PC-9 (cell line): ENCODE results near the gene HOXA9. TPM values are rescaled to one million over a fixed set of nuclear protein-coding genes. Genes with fewer than 3 reads are reported as not detected.
A peak's percentile ranks its signal among the peaks of the same experiment; 100 is the strongest.

Source experiments
- BruUV-seq: library from RNA; stranded (reverse); fragments of 400-500 nt; replicated peaks from 2 replicates; lab custom pipeline; 2021; lab: Mats Ljungman, UMichigan
- CTCF ChIA-PET: fragments of 300-600 bp; sonication (Branson Sonifier 250); formaldehyde crosslinking; loops from one replicate; lab custom pipeline; 2022; ENCODE audit warnings: antibody characterized with exemption; lab: Charles Lee
- POLR2A ChIA-PET: fragments of 300-600 bp; sonication (Branson Sonifier 250); formaldehyde crosslinking; loops from one replicate; lab custom pipeline; 2022; ENCODE audit warnings: antibody characterized with exemption; ENCODE audit not compliant: unreplicated experiment; lab: Charles Lee
- DNase-seq, 2 experiments: peaks; one replicate each; pipeline versions ENCODE4 v3.0.0 to v3.0.0-alpha.2; 2015 to 2022; ENCODE audit warnings: mixed read lengths in 1 of 2
- H2AFZ ChIP-seq: fragments of 200-600 bp; sonication (generic); 2 replicates; pipeline ENCODE4 v1.8.1; 2017; ENCODE audit warnings: antibody characterized with exemption
- H3F3A ChIP-seq: fragments of 200-600 bp; sonication (generic); 2 replicates; pipeline ENCODE4 v1.8.1; 2017; ENCODE audit warnings: antibody characterized with exemption, mild to moderate bottlenecking, low read depth; ENCODE audit not compliant: insufficient read depth
- H3K27ac ChIP-seq: fragments of 200-600 bp; sonication (generic); 2 replicates; pipeline ENCODE4 v1.6.1; 2016; ENCODE audit warnings: mixed run types
- H3K27me3 ChIP-seq: fragments of 200-600 bp; sonication (generic); 2 replicates; pipeline ENCODE4 v1.6.1; 2016; ENCODE audit warnings: low read depth, mixed run types; ENCODE audit not compliant: insufficient read depth
- H3K36me3 ChIP-seq: fragments of 200-600 bp; sonication (generic); 2 replicates; pipeline ENCODE4 v1.6.1; 2016; ENCODE audit warnings: low read depth, mixed run types
- H3K4me1 ChIP-seq: fragments of 200-600 bp; sonication (generic); replicated peaks from 2 replicates; pipeline ENCODE4 v1.6.1; 2016; ENCODE audit warnings: mixed run types; ENCODE audit not compliant: insufficient read depth
- H3K4me2 ChIP-seq: fragments of 200-600 bp; sonication (generic); 2 replicates; pipeline ENCODE4 v1.6.1; 2017; ENCODE audit warnings: mixed run types
- H3K4me3 ChIP-seq: fragments of 200-600 bp; sonication (generic); 2 replicates; pipeline ENCODE4 v1.6.1; 2016; ENCODE audit warnings: mixed run types
- H3K79me2 ChIP-seq: fragments of 200-600 bp; sonication (generic); 2 replicates; pipeline ENCODE4 v1.6.1; 2017; ENCODE audit warnings: low read depth, mixed run types
- H3K9me2 ChIP-seq: fragments of 200-600 bp; sonication (generic); 2 replicates; pipeline ENCODE4 v1.8.1; 2017; ENCODE audit warnings: mild to moderate bottlenecking; ENCODE audit not compliant: insufficient read depth
- H3K9me3 ChIP-seq: fragments of 200-600 bp; sonication (generic); 2 replicates; pipeline ENCODE4 v1.8.1; 2016; ENCODE audit warnings: low read depth; ENCODE audit not compliant: insufficient read depth
- H4K20me1 ChIP-seq: fragments of 200-600 bp; sonication (generic); 2 replicates; pipeline ENCODE4 v1.8.1; 2017; ENCODE audit not compliant: insufficient read depth
- CTCF ChIP-seq: fragments of 200-600 bp; sonication (generic); conservative IDR thresholded peaks from 2 replicates; pipeline ENCODE4 v1.6.1; 2017; ENCODE audit warnings: mixed run types, antibody characterized with exemption, mild to moderate bottlenecking, moderate library complexity
- EZH2 ChIP-seq: fragments of 200-600 bp; sonication (generic); IDR thresholded peaks from 2 replicates; pipeline ENCODE4 v1.8.0; 2017; ENCODE audit warnings: antibody characterized with exemption, low read depth
- intact Hi-C: fragments of 100-400 bp; cut with micrococcal nuclease; formaldehyde crosslinking; loops from one replicate; pipeline ENCODE4 v1.10.0; 2022; ENCODE audit not compliant: unreplicated experiment
- total RNA-seq: library from RNA; stranded (reverse); gene quantifications from 2 replicates; pipeline ENCODE4 v1.2.3, GENCODE V29; 2021

Gene HOXA9
- total RNA-seq, 1 experiment from 2014 or later = 2.5 TPM

- H3K4me1 ChIP-seq = no peaks in the 10 kb centered on the region
- H4K20me1 ChIP-seq = no peaks in the 10 kb centered on the region
- H2AFZ ChIP-seq = no peak overlapping the region
- no peaks in the 10 kb centered on the region for H3K79me2 ChIP-seq
- peaks cover 15% of the 10 kb centered on the region; the same call in 1 of the 2 replicates for H3K27me3 ChIP-seq
- H3K9me3 ChIP-seq = no peaks in the 10 kb centered on the region
- H3K27ac ChIP-seq = no peak overlapping the region
- POLR2A ChIA-PET = interaction anchor here (0.6 kb wide), 1 partner anchor 721 kb away, joined by 5 read pairs; no protein-coding TSS in a partner anchor
- H3F3A ChIP-seq = peaks cover 12% of the 10 kb centered on the region; the same call in 1 of the 2 replicates
- H3K4me3 ChIP-seq = no peak overlapping the region
- H3K9me2 ChIP-seq = no peaks in the 10 kb centered on the region
- DNase-seq = no peak
- H3K36me3 ChIP-seq = no peaks in the 10 kb centered on the region
- BruUV-seq = no TSS peak
- TF ChIP-seq EZH2 (no peak), CTCF (no peak)
- intact Hi-C loops = loop anchor here (5.0 kb wide), 1 partner anchor 460 kb away; the partner anchor contains the start of gene HIBADH
- CTCF ChIA-PET = no interaction called here
- no peak overlapping the region for H3K4me2 ChIP-seq
These were observed 37.5 kb upstream of the HOXA9 start for GRCh38 chr7:27202862-27203134.

GRCh38 chr7:27202018-27202861 lies 36.9 kb upstream of the HOXA9 start:
- BruUV-seq = no TSS peak
- Histone ChIP-seq H3K9me3 (no peaks in the 10 kb centered on the region), H3K9me2 (no peaks in the 10 kb centered on the region), H3K4me2 (no peak overlapping the region), H3K4me3 (no peak overlapping the region), H2AFZ (no peak overlapping the region), H4K20me1 (no peaks in the 10 kb centered on the region), H3K27ac (no peak overlapping the region), H3K79me2 (no peaks in the 10 kb centered on the region), H3K27me3 (peaks cover 19% of the 10 kb centered on the region; the same call in 1 of the 2 replicates), H3K4me1 (no peaks in the 10 kb centered on the region), H3K36me3 (no peaks in the 10 kb centered on the region), H3F3A (peaks cover 13% of the 10 kb centered on the region; the same call in 1 of the 2 replicates)
- no peak for DNase-seq
- CTCF ChIA-PET = no interaction called here
- TF ChIP-seq EZH2 (no peak), CTCF (no peak)
- intact Hi-C loops = loop anchor here (5.0 kb wide), 1 partner anchor 460 kb away; the partner anchor contains the start of gene HIBADH
- POLR2A ChIA-PET = interaction anchor here (0.6 kb wide), 1 partner anchor 722 kb away, joined by 5 read pairs; no protein-coding TSS in a partner anchor

- Histone ChIP-seq H4K20me1 (no peaks in the 10 kb centered on the region), H3K27ac (no peak overlapping the region), H3K9me2 (no peaks in the 10 kb centered on the region), H3K36me3 (no peaks in the 10 kb centered on the region), H3K9me3 (no peaks in the 10 kb centered on the region), H3K79me2 (no peaks in the 10 kb centered on the region), H2AFZ (no peak overlapping the region), H3F3A (peaks cover 17% of the 10 kb centered on the region; the same call in 1 of the 2 replicates), H3K4me3 (no peak overlapping the region), H3K4me2 (peak overlapping the region; percentile 92; the same call in 1 of the 2 replicates), H3K27me3 (peaks cover 19% of the 10 kb centered on the region; the same call in 1 of the 2 replicates), H3K4me1 (no peaks in the 10 kb centered on the region)
- CTCF ChIA-PET = no interaction called here
- intact Hi-C loops = loop anchor here (5.0 kb wide), 1 partner anchor 461 kb away; the partner anchor contains the start of gene HIBADH
- TF ChIP-seq CTCF (no peak), EZH2 (no peak)
- POLR2A ChIA-PET = no interaction called here
- BruUV-seq = no TSS peak
- DNase-seq = no peak
These were observed 36.3 kb upstream of the HOXA9 start for GRCh38 chr7:27201580-27202017.
